HG02610 (cell line): Measurements from ENCODE around the gene JMJD7.

Source experiments
- ATAC-seq: cut with Tn5 transposase; IDR thresholded peaks from one replicate; pipeline ENCODE4 v1.9.1; 2021; ENCODE audit warnings: mild to moderate bottlenecking, moderate library complexity; ENCODE audit not compliant: unreplicated experiment

Gene JMJD7

DNA sequence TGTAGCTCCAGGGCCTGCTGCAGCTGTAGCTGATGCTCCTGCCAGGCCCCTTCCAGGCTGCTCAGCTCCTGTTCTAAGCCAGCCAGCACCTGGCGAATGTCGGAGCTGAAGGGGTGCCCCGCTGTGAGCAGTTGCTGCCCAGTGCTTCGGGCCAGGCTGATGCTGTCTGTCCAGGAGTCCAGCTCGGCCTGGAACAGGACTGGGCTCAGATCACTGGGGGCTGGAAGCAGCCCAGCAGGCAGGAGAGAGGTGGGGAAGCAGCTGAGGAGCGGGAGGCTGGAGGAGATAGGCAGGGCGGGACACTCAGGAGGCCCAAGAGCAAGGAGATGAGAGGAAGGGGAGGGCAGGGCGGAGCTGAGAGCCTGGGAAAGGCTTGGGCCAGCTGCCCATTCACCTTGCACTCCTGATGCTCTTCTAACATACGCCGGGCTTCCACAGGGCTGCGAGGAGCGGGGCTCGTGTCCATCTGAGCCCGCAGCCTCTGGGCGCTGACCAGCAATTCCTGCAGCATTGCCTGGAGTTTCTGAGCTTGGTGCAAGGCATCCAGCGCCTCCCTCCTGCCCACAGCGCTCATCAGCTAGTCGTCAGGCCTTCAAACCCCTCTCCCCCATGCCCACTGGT lies 34.0 kb downstream of the JMJD7 start:
- ATAC-seq: no peak

DNA sequence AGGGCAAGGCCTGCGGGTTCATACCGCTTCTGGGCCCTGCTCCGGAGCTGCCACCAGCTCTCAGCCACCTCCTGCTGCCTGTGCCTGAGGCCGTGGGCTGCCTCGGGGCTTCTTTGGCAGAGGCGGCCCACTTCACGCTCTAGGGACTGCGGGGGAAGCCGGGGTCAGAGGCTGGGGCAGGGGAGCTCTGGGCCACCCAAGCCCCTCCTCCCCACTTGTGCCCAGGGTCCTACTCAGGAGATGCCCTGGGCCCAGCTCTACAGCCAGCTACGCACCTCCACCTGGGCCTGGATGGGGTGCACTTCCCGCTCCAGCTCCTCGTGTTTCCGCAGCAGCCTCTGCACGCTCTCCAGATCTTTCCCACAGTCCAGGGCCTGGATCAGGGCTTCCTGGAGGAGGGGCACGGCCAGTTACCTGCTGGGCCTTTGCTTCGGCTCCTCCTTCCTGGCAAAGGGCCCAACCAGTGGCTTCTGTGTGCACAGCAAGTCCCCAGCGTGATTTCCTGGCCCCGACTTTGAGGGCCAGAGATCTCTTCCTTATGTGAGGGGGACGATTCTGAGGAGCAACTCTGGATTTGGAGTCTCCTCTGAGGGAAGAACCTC lies 34.7 kb downstream of the JMJD7 start:
- ATAC-seq: no peak

DNA sequence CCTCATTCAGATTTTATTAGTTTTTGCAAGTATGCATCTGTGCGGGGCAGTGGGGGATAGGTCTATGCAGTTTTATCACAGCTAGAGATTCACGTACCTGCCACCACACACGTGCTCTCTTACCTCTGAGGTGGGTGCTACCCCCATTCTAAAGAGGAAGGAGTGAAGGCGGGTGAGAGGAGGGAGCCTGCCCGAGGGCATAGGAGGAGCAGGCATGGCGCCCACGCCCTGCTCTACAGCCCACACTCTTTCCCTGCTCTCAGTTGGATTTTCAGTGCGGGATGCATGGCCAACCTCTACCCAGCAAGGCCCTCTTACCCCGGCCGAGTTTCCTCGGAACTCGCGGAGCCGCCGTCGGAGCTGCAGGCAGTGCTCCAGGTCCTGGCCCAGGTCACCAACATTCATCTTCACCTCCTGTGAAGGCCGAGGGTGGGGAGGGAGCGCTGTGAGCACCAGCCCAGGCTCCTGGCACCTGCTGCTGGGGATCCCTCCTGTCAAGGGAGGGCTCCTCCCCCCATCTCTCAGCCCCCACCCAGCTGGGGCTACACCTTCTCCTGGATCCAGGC lies 37.7 kb downstream of the JMJD7 start:
- ATAC-seq: no peak

DNA sequence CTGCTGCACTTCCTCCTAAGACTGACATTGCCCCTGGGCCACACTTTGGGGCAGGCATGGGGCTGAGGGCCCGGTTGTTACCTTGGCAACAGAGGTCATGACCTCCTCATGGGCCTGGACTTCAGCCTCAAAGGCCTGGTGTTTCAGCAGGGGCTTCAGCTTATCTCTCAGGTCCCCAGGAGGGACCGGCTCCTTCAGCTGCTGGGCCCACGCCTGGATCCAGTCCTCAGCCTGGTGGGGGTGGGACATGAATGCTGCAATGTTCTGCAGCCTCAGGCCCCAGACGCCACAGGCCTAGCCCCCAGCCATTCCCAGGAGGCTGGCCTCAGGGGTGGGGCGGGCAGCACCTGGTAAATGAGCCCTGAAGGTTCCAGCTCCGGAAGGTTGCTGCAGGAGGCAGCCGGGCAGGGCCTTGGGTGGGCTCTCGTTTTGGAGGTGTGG lies 38.4 kb downstream of the JMJD7 start:
- no peak for ATAC-seq

DNA sequence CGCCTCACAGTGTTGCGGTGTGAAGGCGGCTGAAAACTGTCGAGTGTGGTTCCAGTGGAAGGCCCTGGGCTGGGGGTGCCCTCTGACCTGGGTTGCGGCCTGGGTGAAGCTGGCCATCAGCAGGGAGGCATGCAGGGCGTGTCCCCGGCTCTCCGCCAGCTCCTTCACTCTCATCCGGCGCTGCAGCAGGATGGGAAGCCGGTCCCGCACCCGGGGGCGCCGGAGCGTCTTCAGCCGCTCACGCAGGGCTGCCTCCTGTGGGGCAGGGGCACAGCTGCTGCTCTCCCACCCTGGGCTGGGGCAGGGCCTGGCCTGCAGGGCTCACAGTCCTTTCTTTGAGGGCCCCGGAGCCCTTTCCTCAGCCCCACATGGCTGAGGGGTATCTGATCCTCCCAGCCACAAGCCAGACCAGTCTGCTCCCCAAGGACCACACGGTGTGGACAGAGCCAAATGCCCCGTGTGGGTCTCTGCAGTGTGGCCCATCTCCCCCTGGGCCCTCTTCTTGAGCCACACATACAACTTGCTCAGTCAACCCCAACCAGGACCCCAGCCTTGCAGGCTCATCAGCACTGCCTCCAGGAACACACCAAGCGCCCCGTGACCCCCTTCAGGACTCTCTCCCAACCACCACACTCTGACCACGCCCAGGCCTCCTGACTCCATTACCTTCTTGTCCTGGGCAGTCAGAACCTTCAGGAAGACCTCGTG lies 39.1 kb downstream of the JMJD7 start:
- ATAC-seq: no peak

DNA sequence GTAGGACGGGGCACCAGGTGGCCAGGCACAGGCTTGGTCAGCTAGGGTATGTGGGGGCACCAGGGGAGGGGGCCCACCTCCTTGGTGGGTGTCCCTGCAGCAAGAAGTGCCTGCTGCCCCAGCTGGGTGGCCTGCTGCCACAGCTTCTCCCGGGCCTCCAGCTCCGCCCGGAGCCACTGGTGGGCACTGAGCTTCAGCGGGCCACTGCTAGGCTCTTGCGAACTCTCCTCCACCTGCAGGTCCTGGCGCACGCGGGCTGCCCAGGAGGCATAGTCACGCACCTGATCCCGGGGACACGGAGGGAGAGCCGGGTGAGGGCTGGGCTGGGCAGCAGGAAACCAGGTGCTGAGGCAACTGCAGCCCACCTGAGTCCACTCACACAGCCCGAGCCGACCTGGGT lies 40.4 kb downstream of the JMJD7 start:
- ATAC-seq: no peak

DNA sequence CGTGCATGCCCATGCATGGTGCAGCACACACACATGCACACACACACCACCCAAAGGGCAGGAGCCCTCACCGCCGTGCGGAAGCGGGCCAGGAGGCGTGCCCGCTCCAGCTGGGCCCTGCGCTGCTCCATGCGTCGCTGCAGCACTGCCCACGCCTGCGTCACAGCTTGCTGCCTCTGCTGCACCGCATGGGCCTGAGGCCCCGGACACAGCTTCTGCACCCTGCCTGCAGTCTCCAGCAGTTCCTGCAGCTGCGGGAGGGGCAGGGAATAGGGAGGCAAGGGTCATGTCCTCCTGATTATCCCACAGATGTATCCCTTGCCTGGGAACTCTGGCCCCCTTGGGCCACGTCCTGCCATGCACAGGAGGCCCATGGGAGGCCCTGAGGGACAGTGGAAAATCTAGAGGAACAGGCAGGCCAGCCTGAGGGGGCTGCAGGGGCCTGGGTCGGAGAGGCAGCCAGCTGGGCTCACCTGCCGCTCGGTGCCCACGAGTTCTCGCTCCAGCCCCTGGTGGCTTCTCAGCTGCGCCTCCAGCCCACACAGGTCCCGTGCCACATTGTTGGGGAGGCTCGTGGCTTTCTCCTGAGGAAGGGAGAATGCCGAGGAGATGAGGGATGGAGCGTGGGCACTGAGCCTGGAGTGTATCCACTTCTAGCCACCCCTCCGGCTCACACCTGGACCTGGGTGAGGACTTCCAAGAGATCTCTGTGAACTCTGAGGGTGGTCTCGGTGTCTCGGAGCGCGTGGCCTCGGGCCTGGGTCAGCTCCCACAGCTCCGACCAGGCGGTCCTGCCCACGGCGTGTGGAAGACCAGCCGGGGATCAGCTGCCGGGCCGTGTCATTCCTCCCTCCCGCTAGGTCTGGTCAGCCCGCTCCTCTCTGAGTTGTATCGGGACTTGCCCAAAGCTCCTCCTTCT lies 42.1 kb downstream of the JMJD7 start:
- ATAC-seq: no peak

DNA sequence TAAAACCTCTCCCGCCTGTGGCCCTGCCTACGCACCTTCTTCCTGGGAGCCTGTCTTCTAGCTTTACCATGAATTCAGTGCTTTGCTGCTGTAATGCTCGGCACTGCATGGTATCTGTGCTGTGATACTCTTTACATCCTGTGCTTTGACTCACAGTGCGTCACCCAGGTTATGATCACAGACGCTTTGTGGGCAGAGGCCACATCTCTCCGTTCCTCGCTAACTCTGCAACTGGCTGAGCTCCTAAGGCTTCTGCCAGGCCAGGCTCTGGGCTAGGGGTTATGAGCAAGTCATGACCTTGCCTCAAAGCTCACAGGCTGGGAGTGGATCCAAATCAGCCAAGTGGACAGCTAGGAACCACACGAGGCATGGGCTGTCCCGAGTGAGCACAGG lies 42.8 kb downstream of the JMJD7 start:
- ATAC-seq: no peak

DNA sequence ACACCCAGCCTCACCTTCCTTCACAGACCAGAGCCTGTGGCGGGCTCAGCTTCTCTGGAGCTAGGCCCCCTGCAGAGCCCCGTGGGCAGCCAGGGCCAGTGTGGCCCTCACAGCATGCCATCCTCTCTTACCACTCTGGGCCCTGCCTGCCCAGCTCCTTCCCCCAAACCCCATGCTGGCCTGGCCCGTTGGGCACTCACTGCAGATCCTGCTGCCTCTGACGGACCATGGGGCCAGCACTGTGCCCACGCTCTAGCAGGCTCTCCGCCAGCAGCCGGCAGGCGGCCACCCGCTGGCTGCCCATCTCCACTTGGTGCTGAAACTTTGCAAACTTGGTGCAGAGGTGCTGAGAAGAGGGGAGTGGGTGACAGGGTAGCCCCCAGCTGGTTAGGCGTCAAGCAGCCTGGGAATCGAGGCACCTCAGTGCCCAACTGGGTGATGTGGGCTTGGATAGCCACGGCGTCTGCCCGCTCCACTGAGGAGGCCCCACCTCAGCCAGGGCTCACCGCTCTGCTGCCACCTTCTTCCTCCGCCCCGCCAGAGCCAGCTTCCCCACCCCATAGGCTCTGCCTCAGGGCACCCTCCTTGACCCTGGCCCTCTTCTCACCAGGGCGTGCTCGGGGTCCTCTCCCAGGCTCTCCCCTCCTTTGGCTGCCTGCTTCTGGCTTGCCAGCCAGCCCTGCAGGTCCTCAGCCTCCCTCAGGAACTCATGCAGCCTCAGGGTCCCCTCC lies 43.4 kb downstream of the JMJD7 start:
- no peak for ATAC-seq

DNA sequence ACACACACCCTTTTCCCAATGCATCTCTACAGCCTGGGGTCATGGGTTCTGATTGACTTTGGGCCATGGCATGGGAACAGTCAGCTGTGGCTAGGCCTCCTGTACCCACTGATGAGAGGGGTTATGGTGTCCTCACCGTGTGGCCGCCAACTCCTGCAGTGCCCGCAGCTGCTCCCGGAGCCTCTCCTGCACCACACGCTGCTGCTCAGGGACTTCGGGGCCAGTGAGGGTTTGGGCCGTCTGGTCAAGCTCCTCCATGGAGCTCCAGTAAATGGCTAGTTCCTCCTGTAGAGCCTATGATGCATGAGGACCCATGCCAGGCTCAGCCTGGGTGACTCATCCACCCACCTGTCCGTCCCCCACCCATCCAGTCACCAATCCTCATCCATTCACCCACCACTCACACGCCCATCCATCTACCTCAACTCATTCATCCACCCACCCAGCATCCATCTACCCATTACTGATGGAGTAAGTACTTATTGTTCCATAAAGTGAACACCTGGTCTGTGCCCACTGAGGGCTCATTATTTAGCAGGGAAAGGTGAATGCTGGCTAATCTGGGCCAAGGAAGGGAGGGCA lies 44.4 kb downstream of the JMJD7 start:
- ATAC-seq: no peak

DNA sequence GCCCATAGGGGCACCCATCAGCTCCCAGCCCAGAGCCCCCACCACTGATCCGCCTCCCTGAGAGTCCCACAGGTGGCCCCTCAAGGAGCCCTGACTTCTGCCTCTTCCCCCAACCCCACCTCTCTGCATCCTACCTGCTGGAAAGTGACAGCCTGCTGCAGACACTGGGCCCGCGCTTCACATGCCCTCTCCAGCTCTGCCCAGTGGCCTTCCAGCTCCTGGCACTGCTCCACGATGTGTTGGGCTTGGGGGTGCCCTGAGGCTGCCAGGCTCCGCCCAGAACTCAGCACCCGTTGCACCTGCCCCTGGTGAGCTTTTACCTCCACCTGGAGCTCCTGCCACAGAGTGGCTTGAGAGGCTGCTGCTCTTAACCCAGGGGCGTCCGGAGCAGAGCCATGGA lies 45.8 kb downstream of the JMJD7 start:
- ATAC-seq: no peak

DNA sequence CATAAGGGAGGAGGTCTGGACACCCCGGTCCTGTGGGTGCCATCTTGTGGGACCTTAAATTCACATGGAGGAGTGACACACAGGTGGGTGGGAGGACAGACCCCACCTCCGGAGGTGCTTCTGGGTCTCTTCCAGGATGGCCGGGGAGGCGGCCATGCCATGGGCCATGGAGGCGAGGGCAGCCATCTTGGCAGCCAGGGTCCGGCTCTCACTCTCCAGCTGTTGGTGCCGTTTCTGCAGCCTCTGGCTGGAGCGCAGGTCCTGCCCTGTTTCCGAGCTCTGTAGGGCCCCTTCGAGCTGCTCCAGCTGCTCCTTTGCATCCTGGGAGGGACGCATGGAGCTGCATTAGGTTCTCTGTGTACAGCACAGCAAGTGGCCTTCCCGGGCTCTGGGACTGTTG lies 46.8 kb downstream of the JMJD7 start:
- ATAC-seq: no peak

DNA sequence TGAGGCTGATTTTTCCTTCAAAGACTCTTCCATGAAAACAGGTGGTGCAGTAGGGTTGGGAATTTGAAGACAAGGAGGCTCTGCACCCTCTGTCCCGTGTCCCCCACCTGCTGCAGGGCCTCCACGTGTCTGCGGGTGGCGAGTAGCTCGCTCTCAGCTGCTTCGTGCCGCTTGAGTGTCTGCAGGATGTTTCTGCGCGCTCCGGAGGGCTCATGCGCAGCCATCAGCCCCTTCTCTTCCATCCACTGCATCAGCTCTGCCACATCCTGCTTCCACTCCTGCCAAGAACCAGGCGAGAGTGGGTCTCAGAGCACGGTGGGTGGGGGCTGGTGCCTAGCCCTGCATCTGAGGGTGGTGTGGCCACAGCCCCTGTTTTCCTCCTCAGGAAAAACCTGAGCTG lies 48.1 kb downstream of the JMJD7 start:
- ATAC-seq: no peak

DNA sequence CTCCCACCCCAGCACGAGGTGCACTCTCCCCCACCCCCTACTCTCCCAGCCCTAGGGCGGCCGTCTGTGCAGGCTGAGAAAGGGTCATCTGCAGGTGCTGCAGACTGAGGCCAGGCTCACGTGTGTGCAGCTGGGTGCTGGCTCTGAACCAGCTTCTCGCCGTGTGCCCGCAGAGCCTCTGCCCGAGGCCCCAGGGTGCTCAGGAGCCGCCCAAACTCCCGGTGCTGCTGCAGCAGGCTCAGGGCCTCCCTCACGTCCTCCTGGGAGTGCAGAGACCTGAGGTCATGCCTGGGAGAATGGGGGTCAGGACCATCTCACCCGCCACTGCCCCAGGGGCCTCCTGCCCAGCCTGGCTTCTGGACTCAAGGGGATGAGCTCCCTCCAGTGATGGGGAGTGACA lies 48.8 kb downstream of the JMJD7 start:
- ATAC-seq: no peak

DNA sequence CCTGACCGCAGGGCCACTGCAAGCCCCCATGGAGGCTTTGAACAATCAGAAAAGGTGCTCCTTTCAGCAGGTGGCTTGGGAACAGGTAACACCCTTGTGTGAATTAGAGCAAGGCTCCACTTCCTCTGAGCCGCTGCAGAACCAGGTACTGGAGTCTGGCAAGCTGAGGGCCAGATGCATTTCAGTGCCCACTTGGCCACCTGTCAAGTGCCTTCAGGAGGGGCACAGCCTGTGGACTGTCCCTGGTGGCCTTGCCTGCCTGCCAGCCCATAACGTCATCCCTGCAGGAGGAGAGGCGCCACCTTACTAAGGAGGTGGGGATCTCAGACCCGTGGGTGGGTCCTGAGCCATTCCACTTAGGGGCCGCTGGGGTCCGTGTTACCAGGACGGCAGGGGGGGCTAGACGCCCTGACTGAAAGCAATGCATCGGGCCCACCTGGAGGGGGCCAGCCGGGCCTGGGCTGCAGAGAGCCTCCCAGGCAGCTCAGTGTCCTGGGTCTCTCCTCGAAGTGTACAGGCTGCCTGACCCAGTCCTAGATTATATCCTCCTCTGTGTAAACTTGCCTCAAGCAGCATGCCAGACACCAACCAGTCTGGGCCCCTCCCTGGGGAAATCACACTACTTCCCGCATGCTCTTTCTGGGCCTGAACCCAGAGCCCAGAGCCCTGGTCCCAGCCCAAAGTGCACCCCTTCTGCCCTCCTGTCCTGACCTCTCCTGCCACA lies 49.9 kb downstream of the JMJD7 start:
- ATAC-seq: no peak

DNA sequence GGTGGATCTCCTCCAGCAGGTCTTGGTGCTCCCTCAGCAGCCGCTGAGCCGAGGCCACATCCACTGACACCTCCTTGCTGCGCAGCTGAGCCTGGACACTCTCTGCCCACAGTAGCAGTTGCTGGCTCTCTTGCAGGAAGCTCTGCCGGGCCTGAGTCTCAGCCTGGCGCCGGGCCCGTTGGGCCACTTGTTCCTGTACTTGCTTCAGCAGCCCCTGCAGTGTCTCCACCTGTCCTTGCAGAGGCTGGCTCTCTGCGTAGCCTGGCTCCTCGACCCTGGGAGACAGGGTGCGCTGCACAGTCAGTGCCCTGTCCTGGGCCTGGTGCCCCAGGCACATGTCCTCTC lies 50.4 kb downstream of the JMJD7 start:
- ATAC-seq: no peak

DNA sequence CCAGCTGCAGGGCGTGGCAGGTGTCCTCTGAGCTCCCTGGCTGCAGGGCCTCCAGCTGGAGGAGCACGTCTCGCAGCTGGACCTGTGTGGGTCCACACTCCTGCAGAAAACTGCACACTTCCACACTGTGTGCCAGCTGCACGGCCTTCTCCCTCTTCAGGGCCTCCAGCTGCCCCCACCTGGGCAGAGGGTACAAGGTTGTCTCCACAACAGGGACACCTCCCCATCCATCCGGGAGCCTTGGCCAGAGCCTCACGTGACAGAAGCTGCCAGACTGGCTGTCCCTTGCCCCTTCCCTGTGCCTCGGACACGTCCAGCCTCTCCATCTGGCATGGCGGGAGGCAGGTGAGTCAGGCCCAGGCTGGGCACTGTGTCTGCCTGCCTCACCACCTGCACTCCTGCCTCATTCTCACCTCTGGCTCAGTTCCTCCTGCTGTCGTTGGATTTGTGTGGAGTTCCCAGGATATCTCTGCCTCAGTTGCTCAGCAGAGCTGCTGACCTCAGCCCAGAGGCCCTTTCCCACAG lies 51.5 kb downstream of the JMJD7 start:
- no peak for ATAC-seq

DNA sequence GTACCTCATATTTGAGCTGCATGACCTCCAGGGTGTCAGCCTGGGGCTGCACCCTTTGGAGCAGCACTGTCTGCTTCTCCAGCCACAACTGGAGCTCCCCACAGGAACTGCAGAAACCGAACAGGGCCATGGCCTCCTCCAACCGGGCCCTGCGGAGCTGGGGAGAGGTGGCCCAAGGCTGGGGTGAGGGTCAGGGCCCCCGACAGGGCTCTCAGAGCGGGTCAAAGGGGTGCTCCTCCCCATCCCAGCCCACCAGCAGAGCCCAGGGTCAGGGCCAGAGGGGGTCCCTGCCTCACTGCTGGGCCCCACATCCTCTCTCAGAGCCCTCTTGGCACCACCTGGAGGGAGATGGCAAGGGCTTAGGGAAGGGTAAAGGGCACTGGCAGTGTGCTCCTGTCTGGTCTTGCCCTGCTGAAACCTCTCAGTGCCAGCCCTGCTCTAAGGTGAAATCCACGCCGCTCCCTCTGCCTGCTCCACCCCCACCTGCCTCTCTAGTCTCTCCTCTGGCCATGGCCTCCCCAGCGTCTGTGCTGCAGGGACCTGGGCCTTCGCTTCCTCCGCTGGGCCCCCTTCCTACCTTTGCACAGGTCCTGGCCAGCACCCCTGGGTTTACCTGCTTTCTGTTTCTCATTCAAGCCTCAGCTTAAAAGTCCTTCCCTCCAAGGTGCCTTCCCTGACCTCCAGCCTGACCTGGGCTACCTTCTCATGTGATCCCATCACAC lies 52.4 kb downstream of the JMJD7 start:
- no peak for ATAC-seq

DNA sequence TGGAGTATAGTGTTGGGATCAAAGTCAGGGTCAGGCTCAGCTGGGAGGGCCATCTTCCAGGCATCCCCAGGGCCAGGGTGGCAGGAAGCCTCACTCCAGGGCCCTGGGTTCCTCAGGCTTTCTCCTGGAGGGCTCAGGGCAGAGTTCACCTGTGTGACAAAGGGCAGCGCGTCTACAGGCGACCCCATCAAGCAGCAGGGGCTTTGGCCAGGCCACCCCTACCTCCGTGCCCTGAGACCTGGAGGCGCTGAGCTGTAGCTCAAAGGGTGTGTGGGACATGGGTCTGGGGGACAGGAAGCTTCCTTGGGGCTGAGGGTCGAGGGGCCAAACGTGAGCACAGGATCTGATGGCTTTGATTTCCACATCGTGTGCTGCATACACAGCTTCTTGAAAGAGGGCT lies 53.2 kb downstream of the JMJD7 start:
- no peak for ATAC-seq
